HUES64 (cell line): ENCODE measurements around the gene EGR4.
"Not testable (repeated sequence)": the region's sequence is repeated elsewhere in the genome, so short reads cannot be mapped to it uniquely, and the experiment has no call there.

Experiments used
- H3K27ac ChIP-seq: 2 replicates; pipeline ENCODE4 v1.7.0; 2013; ENCODE audit warnings: low read depth, low read length, inconsistent platforms
- H3K27me3 ChIP-seq: 2 replicates; pipeline ENCODE4 v1.6.1; 2013; ENCODE audit warnings: mild to moderate bottlenecking, low read length; ENCODE audit not compliant: insufficient read depth
- H3K36me3 ChIP-seq: 2 replicates; pipeline ENCODE4 v1.6.1; 2013; ENCODE audit warnings: mild to moderate bottlenecking, low read length; ENCODE audit not compliant: insufficient read depth
- H3K4me1 ChIP-seq: 2 replicates; pipeline ENCODE4 v1.6.1; 2013; ENCODE audit warnings: mild to moderate bottlenecking, low read length, moderate library complexity; ENCODE audit not compliant: insufficient read depth
- H3K4me3 ChIP-seq: 2 replicates; pipeline ENCODE4 v1.5.1; 2013; ENCODE audit warnings: mild to moderate bottlenecking, low read length, moderate library complexity
- H3K9ac ChIP-seq: 2 replicates; pipeline ENCODE4 v1.6.1; 2013; ENCODE audit warnings: mild to moderate bottlenecking, low read depth, low read length
- H3K9me3 ChIP-seq: 2 replicates; pipeline ENCODE4 v1.6.1; 2013; ENCODE audit warnings: low read depth, low read length; ENCODE audit not compliant: insufficient read depth
- WGBS: fragments of 150-250, 120-280 bp; methylation state at CpG from one replicate; pipeline ENCODE4 v1.1.7; 2013; ENCODE audit warnings: missing lambda C conversion rate; 5-methylcytosine and 5-hydroxymethylcytosine counted together

EGR4 gene

GRCh38 chr2:73263540-73264331 is 29.6 kb downstream of the EGR4 start:
- no peaks in the 10 kb centered on the region for H3K9me3 ChIP-seq
- peaks cover 2% of the 10 kb centered on the region; the same call in 1 of the 2 replicates for H3K36me3 ChIP-seq
- peaks cover 19% of the 10 kb centered on the region for H3K27me3 ChIP-seq
- WGBS: 93% methylated on average over 16 of the region's 16 CpGs
- H3K4me1 ChIP-seq: no peaks in the 10 kb centered on the region
- no peak overlapping the region for H3K9ac ChIP-seq
- no peak overlapping the region for H3K4me3 ChIP-seq
- no peak overlapping the region for H3K27ac ChIP-seq

- H3K27ac ChIP-seq, H3K4me3 ChIP-seq, H3K36me3 ChIP-seq, H3K9me3 ChIP-seq, H3K9ac ChIP-seq, H3K4me1 ChIP-seq: not testable (repeated sequence)
- peaks cover 10% of the 10 kb centered on the region for H3K27me3 ChIP-seq
- WGBS: 94% methylated on average over 17 of the region's 18 CpGs
Observed at GRCh38 chr2:73262691-73263429, 30.5 kb downstream of the EGR4 start.

GRCh38 chr2:73262108-73262651 is 31.2 kb downstream of the EGR4 start:
- peaks cover 2% of the 10 kb centered on the region; the same call in 1 of the 2 replicates for H3K36me3 ChIP-seq
- H3K4me1 ChIP-seq: no peaks in the 10 kb centered on the region
- H3K9me3 ChIP-seq: no peaks in the 10 kb centered on the region
- no peak overlapping the region for H3K4me3 ChIP-seq
- WGBS: 90% methylated on average over 4 of the region's 4 CpGs
- no peak overlapping the region for H3K9ac ChIP-seq
- H3K27me3 ChIP-seq: peaks cover 3% of the 10 kb centered on the region
- no peak overlapping the region for H3K27ac ChIP-seq

- no peaks in the 10 kb centered on the region for H3K9me3 ChIP-seq
- no peak overlapping the region for H3K27ac ChIP-seq
- H3K4me3 ChIP-seq: no peak overlapping the region
- H3K27me3 ChIP-seq: no peaks in the 10 kb centered on the region
- WGBS: 40% methylated on average over 17 of the region's 17 CpGs
- peaks cover 2% of the 10 kb centered on the region; the same call in 1 of the 2 replicates for H3K36me3 ChIP-seq
- H3K9ac ChIP-seq: no peak overlapping the region
- H3K4me1 ChIP-seq: peaks cover 6% of the 10 kb centered on the region; the same call in 1 of the 2 replicates
Observed at GRCh38 chr2:73260338-73260984, 32.9 kb downstream of the EGR4 start.

- peaks cover 6% of the 10 kb centered on the region; the same call in 1 of the 2 replicates for H3K4me1 ChIP-seq
- no peak overlapping the region for H3K4me3 ChIP-seq
- H3K9me3 ChIP-seq: no peaks in the 10 kb centered on the region
- 92% methylated on average over 4 of the region's 4 CpGs for WGBS
- H3K27me3 ChIP-seq: no peaks in the 10 kb centered on the region
- H3K27ac ChIP-seq: no peak overlapping the region
- H3K36me3 ChIP-seq: peaks cover 2% of the 10 kb centered on the region; the same call in 1 of the 2 replicates
- no peak overlapping the region for H3K9ac ChIP-seq
Observed at GRCh38 chr2:73259704-73260337, 33.5 kb downstream of the EGR4 start.

- Histone ChIP-seq H3K9me3 (no peaks in the 10 kb centered on the region), H3K27ac (no peak overlapping the region), H3K4me1 (peaks cover 6% of the 10 kb centered on the region; the same call in 1 of the 2 replicates), H3K4me3 (no peak overlapping the region), H3K27me3 (no peaks in the 10 kb centered on the region), H3K9ac (no peak overlapping the region), H3K36me3 (peaks cover 7% of the 10 kb centered on the region)
- 92% methylated on average over 8 of the region's 8 CpGs for WGBS
Observed at GRCh38 chr2:73259276-73259675, 34.1 kb downstream of the EGR4 start.

- no peak overlapping the region for H3K9ac ChIP-seq
- H3K27ac ChIP-seq: no peak overlapping the region
- WGBS: 96% methylated on average over 9 of the region's 9 CpGs
- H3K4me1 ChIP-seq: peaks cover 6% of the 10 kb centered on the region; the same call in 1 of the 2 replicates
- H3K36me3 ChIP-seq: peaks cover 11% of the 10 kb centered on the region
- H3K27me3 ChIP-seq: no peaks in the 10 kb centered on the region
- no peak overlapping the region for H3K4me3 ChIP-seq
- H3K9me3 ChIP-seq: no peaks in the 10 kb centered on the region
Observed at GRCh38 chr2:73258913-73259215, 34.5 kb downstream of the EGR4 start.

GRCh38 chr2:73258186-73258912 is 35.0 kb downstream of the EGR4 start:
- no peaks in the 10 kb centered on the region for H3K27me3 ChIP-seq
- H3K36me3 ChIP-seq: peaks cover 14% of the 10 kb centered on the region
- H3K4me1 ChIP-seq: peaks cover 6% of the 10 kb centered on the region; the same call in 1 of the 2 replicates
- no peak overlapping the region for H3K4me3 ChIP-seq
- no peak overlapping the region for H3K9ac ChIP-seq
- WGBS: 87% methylated on average over 7 of the region's 8 CpGs
- no peak overlapping the region for H3K27ac ChIP-seq
- no peaks in the 10 kb centered on the region for H3K9me3 ChIP-seq

GRCh38 chr2:73257425-73258125 is 35.8 kb downstream of the EGR4 start:
- Histone ChIP-seq H3K9me3 (no peaks in the 10 kb centered on the region), H3K27ac (no peak overlapping the region), H3K4me1 (peaks cover 6% of the 10 kb centered on the region; the same call in 1 of the 2 replicates), H3K27me3 (no peaks in the 10 kb centered on the region), H3K9ac (no peak overlapping the region), H3K36me3 (peaks cover 22% of the 10 kb centered on the region), H3K4me3 (no peak overlapping the region)
- WGBS: 89% methylated on average over 10 of the region's 10 CpGs

GRCh38 chr2:73257021-73257420 is 36.3 kb downstream of the EGR4 start:
- H3K4me3 ChIP-seq: no peak overlapping the region
- H3K9ac ChIP-seq: no peak overlapping the region
- no peaks in the 10 kb centered on the region for H3K9me3 ChIP-seq
- peaks cover 6% of the 10 kb centered on the region; the same call in 1 of the 2 replicates for H3K4me1 ChIP-seq
- H3K27ac ChIP-seq: no peak overlapping the region
- WGBS: 94% methylated on average over 2 of the region's 2 CpGs
- peaks cover 27% of the 10 kb centered on the region for H3K36me3 ChIP-seq
- H3K27me3 ChIP-seq: no peaks in the 10 kb centered on the region
